NCI-H524 treated with DMSO at 0.1 percent for 48 hours (cell line): ENCODE results near the gene MAP4K5.

ENCODE experiments used
- DNase-seq: peaks from one replicate; lab custom pipeline; 2025; lab: John Stamatoyannopoulos, UW

The MAP4K5 gene

GRCh38 chr14:50399251-50400032, 132.9 kb downstream of the MAP4K5 start:
- no peak for DNase-seq

- DNase-seq: no peak
Measured at GRCh38 chr14:50398189-50398580, 134.2 kb downstream of the MAP4K5 start.

- DNase-seq: no peak
Measured at GRCh38 chr14:50397390-50398188, 134.8 kb downstream of the MAP4K5 start.

- DNase-seq: no peak
Measured at GRCh38 chr14:50396631-50397389, 135.6 kb downstream of the MAP4K5 start, which contains the start of gene CDKL1. CDKL1 (minus strand) TSS chr14:50396881; CDS start chr14:50395868, 1,013 bp downstream.

GRCh38 chr14:50395448-50395847, 136.9 kb downstream of the MAP4K5 start:
- no peak for DNase-seq

- DNase-seq: no peak
Measured at GRCh38 chr14:50394713-50395112, 137.7 kb downstream of the MAP4K5 start.

- DNase-seq: no peak
Measured at GRCh38 chr14:50389668-50390441, 142.5 kb downstream of the MAP4K5 start.

GRCh38 chr14:50388256-50388931, 144.0 kb downstream of the MAP4K5 start:
- no peak for DNase-seq

- no peak for DNase-seq
Measured at GRCh38 chr14:50387548-50387947, 144.8 kb downstream of the MAP4K5 start.

- peak; percentile 90 for DNase-seq
Measured at GRCh38 chr14:50383618-50384225, 148.6 kb downstream of the MAP4K5 start.

GRCh38 chr14:50381823-50382287, 150.5 kb downstream of the MAP4K5 start:
- no peak for DNase-seq

- DNase-seq: no peak
Measured at GRCh38 chr14:50381008-50381407, 151.4 kb downstream of the MAP4K5 start.

GRCh38 chr14:50380455-50380854, 151.9 kb downstream of the MAP4K5 start:
- DNase-seq: no peak

GRCh38 chr14:50379563-50379962, 152.8 kb downstream of the MAP4K5 start:
- DNase-seq: no peak

- no peak for DNase-seq
Measured at GRCh38 chr14:50377550-50378085, 154.8 kb downstream of the MAP4K5 start.

- no peak for DNase-seq
Measured at GRCh38 chr14:50375760-50376159, 156.6 kb downstream of the MAP4K5 start.

GRCh38 chr14:50373959-50374358, 158.4 kb downstream of the MAP4K5 start:
- no peak for DNase-seq

GRCh38 chr14:50371546-50371945, 160.8 kb downstream of the MAP4K5 start:
- peak; percentile 90 for DNase-seq
